Measurements from ENCODE around the gene ZFP42.

- TF ChIP-seq CTCF (IDR thresholded peaks at IDR 0.05) (no peak), POLR2A (IDR thresholded peaks at IDR 0.05) (no peak)
Measured at GRCh38 chr4:188002323-188002722, 6.8 kb downstream of the ZFP42 start.

Data from Peyer's patch (tissue), 4 donors.